ENCODE data around the gene DSCAML1.

GRCh38 chr11:117825538-117826189 is 28.6 kb upstream of the DSCAML1 start:
- TF ChIP-seq, protein P1, sequence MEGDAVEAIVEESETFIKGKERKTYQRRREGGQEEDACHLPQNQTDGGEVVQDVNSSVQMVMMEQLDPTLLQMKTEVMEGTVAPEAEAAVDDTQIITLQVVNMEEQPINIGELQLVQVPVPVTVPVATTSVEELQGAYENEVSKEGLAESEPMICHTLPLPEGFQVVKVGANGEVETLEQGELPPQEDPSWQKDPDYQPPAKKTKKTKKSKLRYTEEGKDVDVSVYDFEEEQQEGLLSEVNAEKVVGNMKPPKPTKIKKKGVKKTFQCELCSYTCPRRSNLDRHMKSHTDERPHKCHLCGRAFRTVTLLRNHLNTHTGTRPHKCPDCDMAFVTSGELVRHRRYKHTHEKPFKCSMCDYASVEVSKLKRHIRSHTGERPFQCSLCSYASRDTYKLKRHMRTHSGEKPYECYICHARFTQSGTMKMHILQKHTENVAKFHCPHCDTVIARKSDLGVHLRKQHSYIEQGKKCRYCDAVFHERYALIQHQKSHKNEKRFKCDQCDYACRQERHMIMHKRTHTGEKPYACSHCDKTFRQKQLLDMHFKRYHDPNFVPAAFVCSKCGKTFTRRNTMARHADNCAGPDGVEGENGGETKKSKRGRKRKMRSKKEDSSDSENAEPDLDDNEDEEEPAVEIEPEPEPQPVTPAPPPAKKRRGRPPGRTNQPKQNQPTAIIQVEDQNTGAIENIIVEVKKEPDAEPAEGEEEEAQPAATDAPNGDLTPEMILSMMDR (IDR thresholded peaks at IDR 0.05): no peak
- no peak for TF ChIP-seq POLR2A (IDR thresholded peaks at IDR 0.05)

Measured in uterus (tissue), 2 donors.